HepG2 (cell line): ENCODE measurements around the gene SRY. TPM values are rescaled to one million over a fixed set of nuclear protein-coding genes. Genes with fewer than 3 reads are reported as not detected.
A peak's percentile ranks its signal among the peaks of the same experiment; 100 is the strongest.

Experiments used
- HNRNPK ChIP-seq: fragments of 200-400 bp; formaldehyde crosslinking; IDR thresholded peaks from 2 replicates; pipeline ENCODE4 v1.6.1; 2018; ENCODE audit warnings: low read length, low read depth, moderate library complexity, mild to moderate bottlenecking; ENCODE audit not compliant: poor library complexity, severe bottlenecking
- KDM3A ChIP-seq: IDR thresholded peaks from 2 replicates; pipeline ENCODE4 v1.6.1; 2018; ENCODE audit warnings: low read depth, missing compliant biosample characterization
- RARA ChIP-seq: IDR thresholded peaks from 2 replicates; pipeline ENCODE4 v1.6.1; 2016; ENCODE audit warnings: missing genetic modification reagents, missing compliant biosample characterization
- SUZ12 ChIP-seq: fragments of 150-350 bp; IDR thresholded peaks from 2 replicates; pipeline ENCODE4 v1.6.1; 2014; ENCODE audit warnings: low read depth, low read length
- ZFYVE20 ChIP-seq: sonication (generic); formaldehyde crosslinking; IDR thresholded peaks from 2 replicates; pipeline ENCODE4 v1.8.0; 2023; ENCODE audit warnings: low read depth, mild to moderate bottlenecking, moderate library complexity, missing genetic modification reagents, borderline replicate concordance
- polyA plus RNA-seq, 8 experiments: library from polyadenylated mRNA; depleted of rRNA in 3 of 8; stranded (reverse) in 7 of 8; unstranded in 1 of 8; fragments of >200 nt; fragmentation: Illumina TruSeq in 4 of 8; extraction: Trizol in 4 of 8; gene quantifications; 2 replicates each; pipeline versions ENCODE4 v1.2.1 to v1.2.3, GENCODE V29; 2011 to 2016; ENCODE audit warnings: low read depth in 4 of 8, missing spikeins in 1 of 8, mixed read lengths in 1 of 8; ENCODE audit not compliant: insufficient read depth in 1 of 8
- total RNA-seq, 5 experiments: library from RNA; depleted of rRNA; stranded (reverse); fragments of >200 nt; fragmentation: Illumina TruSeq; extraction: Trizol; gene quantifications; 2 replicates each; pipeline ENCODE4 v1.2.3, GENCODE V29; 2016; ENCODE audit warnings: low read depth in 1 of 5
- TF ChIP-seq, protein P1 (sequence below): sonication (generic); formaldehyde crosslinking; IDR thresholded peaks from 2 replicates; pipeline ENCODE4 v1.5.0; 2020; ENCODE audit warnings: mild to moderate bottlenecking, missing genetic modification reagents, borderline replicate concordance
- TF ChIP-seq, protein P2 (sequence below): sonication (generic); formaldehyde crosslinking; IDR thresholded peaks from 2 replicates; pipeline ENCODE4 v1.4.0; 2020; ENCODE audit warnings: missing genetic modification reagents
- TF ChIP-seq, protein P3 (sequence below): sonication (generic); formaldehyde crosslinking; IDR thresholded peaks from 2 replicates; pipeline ENCODE4 v1.4.0; 2020; ENCODE audit warnings: missing genetic modification reagents
- TF ChIP-seq, protein P4 (sequence below): sonication (generic); formaldehyde crosslinking; IDR thresholded peaks from 2 replicates; pipeline ENCODE4 v1.8.0; 2023; ENCODE audit warnings: mild to moderate bottlenecking, missing genetic modification reagents
- TF ChIP-seq, protein P5 (sequence below): sonication (generic); formaldehyde crosslinking; IDR thresholded peaks from 2 replicates; pipeline ENCODE4 v1.9.0; 2021; ENCODE audit warnings: missing genetic modification reagents, borderline replicate concordance

SRY gene
- total and polyA plus RNA-seq, 2 of the 13 experiments (the other 11 are each of a cell fraction or from before 2014, with no cell fraction given): 3.4 to 4.7 TPM

DNA sequence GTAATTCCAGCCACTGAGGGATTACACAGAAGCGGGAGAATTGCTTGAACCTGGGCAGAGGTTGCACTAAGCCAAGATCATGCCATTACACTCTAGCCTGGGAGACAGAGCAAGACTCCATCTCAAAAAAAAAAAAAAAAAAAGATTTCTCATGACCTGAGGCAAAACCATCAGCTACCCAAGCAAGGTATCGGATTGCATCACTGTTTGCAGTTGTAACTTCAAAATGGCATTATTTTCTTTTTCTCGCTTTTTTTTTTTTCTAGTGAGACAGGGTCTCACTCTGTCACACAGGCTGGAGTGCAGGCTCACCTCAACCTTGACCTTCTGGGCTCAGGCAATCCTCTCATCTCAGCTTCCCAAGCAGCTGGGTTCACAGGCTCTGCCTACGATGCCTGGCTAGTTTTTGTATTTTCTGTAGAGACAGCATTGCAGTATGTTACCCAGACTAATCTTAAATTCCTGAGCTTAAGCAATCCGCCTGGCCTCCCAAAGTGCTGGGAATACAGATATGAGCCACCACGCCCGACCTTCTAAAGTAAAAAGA lies 9.6 kb upstream of the SRY start (continued):
- TF ChIP-seq, protein P1, sequence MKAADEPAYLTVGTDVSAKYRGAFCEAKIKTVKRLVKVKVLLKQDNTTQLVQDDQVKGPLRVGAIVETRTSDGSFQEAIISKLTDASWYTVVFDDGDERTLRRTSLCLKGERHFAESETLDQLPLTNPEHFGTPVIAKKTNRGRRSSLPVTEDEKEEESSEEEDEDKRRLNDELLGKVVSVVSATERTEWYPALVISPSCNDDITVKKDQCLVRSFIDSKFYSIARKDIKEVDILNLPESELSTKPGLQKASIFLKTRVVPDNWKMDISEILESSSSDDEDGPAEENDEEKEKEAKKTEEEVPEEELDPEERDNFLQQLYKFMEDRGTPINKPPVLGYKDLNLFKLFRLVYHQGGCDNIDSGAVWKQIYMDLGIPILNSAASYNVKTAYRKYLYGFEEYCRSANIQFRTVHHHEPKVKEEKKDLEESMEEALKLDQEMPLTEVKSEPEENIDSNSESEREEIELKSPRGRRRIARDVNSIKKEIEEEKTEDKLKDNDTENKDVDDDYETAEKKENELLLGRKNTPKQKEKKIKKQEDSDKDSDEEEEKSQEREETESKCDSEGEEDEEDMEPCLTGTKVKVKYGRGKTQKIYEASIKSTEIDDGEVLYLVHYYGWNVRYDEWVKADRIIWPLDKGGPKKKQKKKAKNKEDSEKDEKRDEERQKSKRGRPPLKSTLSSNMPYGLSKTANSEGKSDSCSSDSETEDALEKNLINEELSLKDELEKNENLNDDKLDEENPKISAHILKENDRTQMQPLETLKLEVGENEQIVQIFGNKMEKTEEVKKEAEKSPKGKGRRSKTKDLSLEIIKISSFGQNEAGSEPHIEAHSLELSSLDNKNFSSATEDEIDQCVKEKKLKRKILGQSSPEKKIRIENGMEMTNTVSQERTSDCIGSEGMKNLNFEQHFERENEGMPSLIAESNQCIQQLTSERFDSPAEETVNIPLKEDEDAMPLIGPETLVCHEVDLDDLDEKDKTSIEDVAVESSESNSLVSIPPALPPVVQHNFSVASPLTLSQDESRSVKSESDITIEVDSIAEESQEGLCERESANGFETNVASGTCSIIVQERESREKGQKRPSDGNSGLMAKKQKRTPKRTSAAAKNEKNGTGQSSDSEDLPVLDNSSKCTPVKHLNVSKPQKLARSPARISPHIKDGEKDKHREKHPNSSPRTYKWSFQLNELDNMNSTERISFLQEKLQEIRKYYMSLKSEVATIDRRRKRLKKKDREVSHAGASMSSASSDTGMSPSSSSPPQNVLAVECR (CRISPR knock-in tag): no peak
- TF ChIP-seq, protein P2, sequence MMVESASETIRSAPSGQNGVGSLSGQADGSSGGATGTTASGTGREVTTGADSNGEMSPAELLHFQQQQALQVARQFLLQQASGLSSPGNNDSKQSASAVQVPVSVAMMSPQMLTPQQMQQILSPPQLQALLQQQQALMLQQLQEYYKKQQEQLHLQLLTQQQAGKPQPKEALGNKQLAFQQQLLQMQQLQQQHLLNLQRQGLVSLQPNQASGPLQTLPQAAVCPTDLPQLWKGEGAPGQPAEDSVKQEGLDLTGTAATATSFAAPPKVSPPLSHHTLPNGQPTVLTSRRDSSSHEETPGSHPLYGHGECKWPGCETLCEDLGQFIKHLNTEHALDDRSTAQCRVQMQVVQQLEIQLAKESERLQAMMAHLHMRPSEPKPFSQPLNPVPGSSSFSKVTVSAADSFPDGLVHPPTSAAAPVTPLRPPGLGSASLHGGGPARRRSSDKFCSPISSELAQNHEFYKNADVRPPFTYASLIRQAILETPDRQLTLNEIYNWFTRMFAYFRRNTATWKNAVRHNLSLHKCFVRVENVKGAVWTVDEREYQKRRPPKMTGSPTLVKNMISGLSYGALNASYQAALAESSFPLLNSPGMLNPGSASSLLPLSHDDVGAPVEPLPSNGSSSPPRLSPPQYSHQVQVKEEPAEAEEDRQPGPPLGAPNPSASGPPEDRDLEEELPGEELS (CRISPR knock-in tag): no peak
- TF ChIP-seq, protein P3, sequence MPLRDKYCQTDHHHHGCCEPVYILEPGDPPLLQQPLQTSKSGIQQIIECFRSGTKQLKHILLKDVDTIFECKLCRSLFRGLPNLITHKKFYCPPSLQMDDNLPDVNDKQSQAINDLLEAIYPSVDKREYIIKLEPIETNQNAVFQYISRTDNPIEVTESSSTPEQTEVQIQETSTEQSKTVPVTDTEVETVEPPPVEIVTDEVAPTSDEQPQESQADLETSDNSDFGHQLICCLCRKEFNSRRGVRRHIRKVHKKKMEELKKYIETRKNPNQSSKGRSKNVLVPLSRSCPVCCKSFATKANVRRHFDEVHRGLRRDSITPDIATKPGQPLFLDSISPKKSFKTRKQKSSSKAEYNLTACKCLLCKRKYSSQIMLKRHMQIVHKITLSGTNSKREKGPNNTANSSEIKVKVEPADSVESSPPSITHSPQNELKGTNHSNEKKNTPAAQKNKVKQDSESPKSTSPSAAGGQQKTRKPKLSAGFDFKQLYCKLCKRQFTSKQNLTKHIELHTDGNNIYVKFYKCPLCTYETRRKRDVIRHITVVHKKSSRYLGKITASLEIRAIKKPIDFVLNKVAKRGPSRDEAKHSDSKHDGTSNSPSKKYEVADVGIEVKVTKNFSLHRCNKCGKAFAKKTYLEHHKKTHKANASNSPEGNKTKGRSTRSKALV (CRISPR knock-in tag): no peak
- TF ChIP-seq, protein P4, sequence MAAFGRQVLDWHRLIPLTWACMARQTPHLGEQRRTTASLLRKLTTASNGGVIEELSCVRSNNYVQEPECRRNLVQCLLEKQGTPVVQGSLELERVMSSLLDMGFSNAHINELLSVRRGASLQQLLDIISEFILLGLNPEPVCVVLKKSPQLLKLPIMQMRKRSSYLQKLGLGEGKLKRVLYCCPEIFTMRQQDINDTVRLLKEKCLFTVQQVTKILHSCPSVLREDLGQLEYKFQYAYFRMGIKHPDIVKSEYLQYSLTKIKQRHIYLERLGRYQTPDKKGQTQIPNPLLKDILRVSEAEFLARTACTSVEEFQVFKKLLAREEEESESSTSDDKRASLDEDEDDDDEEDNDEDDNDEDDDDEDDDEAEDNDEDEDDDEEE (CRISPR knock-in tag): no peak
- TF ChIP-seq ZFYVE20 (CRISPR knock-in tag): no peak
- TF ChIP-seq HNRNPK: no peak
- no peak for TF ChIP-seq KDM3A (CRISPR knock-in tag)
- peak; percentile 46; the same call in 1 of the 2 replicates for TF ChIP-seq RARA (CRISPR knock-in tag)
- TF ChIP-seq, protein P5, sequence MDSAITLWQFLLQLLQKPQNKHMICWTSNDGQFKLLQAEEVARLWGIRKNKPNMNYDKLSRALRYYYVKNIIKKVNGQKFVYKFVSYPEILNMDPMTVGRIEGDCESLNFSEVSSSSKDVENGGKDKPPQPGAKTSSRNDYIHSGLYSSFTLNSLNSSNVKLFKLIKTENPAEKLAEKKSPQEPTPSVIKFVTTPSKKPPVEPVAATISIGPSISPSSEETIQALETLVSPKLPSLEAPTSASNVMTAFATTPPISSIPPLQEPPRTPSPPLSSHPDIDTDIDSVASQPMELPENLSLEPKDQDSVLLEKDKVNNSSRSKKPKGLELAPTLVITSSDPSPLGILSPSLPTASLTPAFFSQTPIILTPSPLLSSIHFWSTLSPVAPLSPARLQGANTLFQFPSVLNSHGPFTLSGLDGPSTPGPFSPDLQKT (CRISPR knock-in tag): no peak
- TF ChIP-seq SUZ12: no peak
